Panc1 (cell line): ENCODE measurements around the gene MAP2K5. TPM values are rescaled to one million over a fixed set of nuclear protein-coding genes. Genes with fewer than 3 reads are reported as not detected.

Experiments used
- ATAC-seq: fragments of 200-7000 bp; cut with Tn5 transposase; 2 replicates; pipeline ENCODE4 v1.9.1; 2020; ENCODE audit warnings: mild to moderate bottlenecking, moderate library complexity
- BruUV-seq: library from RNA; stranded (reverse); fragments of 400-500 nt; replicated peaks from 2 replicates; lab custom pipeline; 2021; lab: Mats Ljungman, UMichigan
- CTCF ChIA-PET: fragments of 300-600 bp; sonication (Branson Sonifier 250); formaldehyde crosslinking; loops from one replicate; lab custom pipeline; 2022; ENCODE audit warnings: antibody characterized with exemption; lab: Charles Lee
- POLR2A ChIA-PET: fragments of 300-600 bp; sonication (Branson Sonifier 250); formaldehyde crosslinking; loops from one replicate; lab custom pipeline; 2022; ENCODE audit warnings: antibody characterized with exemption; lab: Charles Lee
- DNase-seq: peaks from one replicate; pipeline ENCODE4 v3.0.0-alpha.2; 2010; ENCODE audit warnings: low read depth, low spot score
- H3K27ac ChIP-seq: 2 replicates; pipeline ENCODE4 v1.5.1; 2011; ENCODE audit warnings: mild to moderate bottlenecking, low read length, inconsistent platforms
- H3K27me3 ChIP-seq: fragments of 200-500 bp; sonication (Bioruptor generic); 2 replicates; pipeline ENCODE4 v1.6.0; 2014; ENCODE audit warnings: low read length, inconsistent platforms; ENCODE audit not compliant: control insufficient read depth, insufficient read depth
- H3K36me3 ChIP-seq: fragments of 200-500 bp; sonication (Bioruptor generic); 2 replicates; pipeline ENCODE4 v1.5.1; 2014; ENCODE audit warnings: inconsistent platforms, mild to moderate bottlenecking, low read length, moderate library complexity; ENCODE audit not compliant: control insufficient read depth, insufficient read depth
- H3K4me1 ChIP-seq: 2 replicates; pipeline ENCODE4 v1.5.1; 2011; ENCODE audit warnings: inconsistent platforms, mild to moderate bottlenecking, low read length, moderate library complexity; ENCODE audit not compliant: control insufficient read depth, insufficient read depth
- H3K4me3 ChIP-seq, 2 experiments: 2 replicates each; pipeline ENCODE4 v1.5.1; 2011 to 2012; ENCODE audit warnings: low read depth in 2 of 2, low read length in 2 of 2, mild to moderate bottlenecking in 2 of 2, inconsistent platforms in 1 of 2, moderate library complexity in 1 of 2
- H3K9me3 ChIP-seq: fragments of 200-500 bp; sonication (Bioruptor generic); 2 replicates; pipeline ENCODE4 v1.5.1; 2014; ENCODE audit warnings: low read depth, mild to moderate bottlenecking, inconsistent platforms, low read length, moderate library complexity; ENCODE audit not compliant: control insufficient read depth, insufficient read depth
- POLR2AphosphoS5 ChIP-seq: IDR thresholded peaks from 2 replicates; pipeline ENCODE4 v1.6.1; 2012; ENCODE audit warnings: mild to moderate bottlenecking, low read depth, low read length, moderate library complexity
- SIN3A ChIP-seq: IDR thresholded peaks from 2 replicates; pipeline ENCODE4 v1.6.1; 2012; ENCODE audit warnings: low read depth, mild to moderate bottlenecking, low read length, moderate library complexity, borderline replicate concordance; ENCODE audit not compliant: insufficient read depth
- TCF7L2 ChIP-seq: IDR thresholded peaks from 2 replicates; pipeline ENCODE4 v1.6.1; 2011; ENCODE audit warnings: mild to moderate bottlenecking, low read depth, low read length, inconsistent platforms
- in situ Hi-C: cut with HindIII; loops from 2 replicates; pipeline ENCODE4 v1.10.0; 2016; ENCODE audit warnings: low sequenced_read_pairs, low pct_unique_long_range_greater_than_20kb
- intact Hi-C: fragments of 100-400 bp; cut with micrococcal nuclease; formaldehyde crosslinking; loops from one replicate; pipeline ENCODE4 v1.10.0; 2022; ENCODE audit not compliant: unreplicated experiment
- total RNA-seq: library from RNA; stranded (reverse); gene quantifications from one replicate; pipeline ENCODE4 v1.2.1, GENCODE V29; 2021; ENCODE audit not compliant: unreplicated experiment
- TF ChIP-seq, protein P1 (sequence below), 2 experiments: IDR thresholded peaks; 2 replicates each; pipeline ENCODE4 v1.6.1; 2011 to 2012; ENCODE audit warnings: low read depth in 2 of 2, control low read depth in 1 of 2, low read length in 1 of 2, mild to moderate bottlenecking in 1 of 2, moderate library complexity in 1 of 2; ENCODE audit not compliant: insufficient read depth in 1 of 2
- TF ChIP-seq, protein P2 (sequence below): fragments of 450-650 bp; IDR thresholded peaks from 2 replicates; pipeline ENCODE4 v1.5.1; 2017; ENCODE audit warnings: mild to moderate bottlenecking

Gene MAP2K5
- total RNA-seq, 1 experiment from 2014 or later: 18.3 TPM

DNA sequence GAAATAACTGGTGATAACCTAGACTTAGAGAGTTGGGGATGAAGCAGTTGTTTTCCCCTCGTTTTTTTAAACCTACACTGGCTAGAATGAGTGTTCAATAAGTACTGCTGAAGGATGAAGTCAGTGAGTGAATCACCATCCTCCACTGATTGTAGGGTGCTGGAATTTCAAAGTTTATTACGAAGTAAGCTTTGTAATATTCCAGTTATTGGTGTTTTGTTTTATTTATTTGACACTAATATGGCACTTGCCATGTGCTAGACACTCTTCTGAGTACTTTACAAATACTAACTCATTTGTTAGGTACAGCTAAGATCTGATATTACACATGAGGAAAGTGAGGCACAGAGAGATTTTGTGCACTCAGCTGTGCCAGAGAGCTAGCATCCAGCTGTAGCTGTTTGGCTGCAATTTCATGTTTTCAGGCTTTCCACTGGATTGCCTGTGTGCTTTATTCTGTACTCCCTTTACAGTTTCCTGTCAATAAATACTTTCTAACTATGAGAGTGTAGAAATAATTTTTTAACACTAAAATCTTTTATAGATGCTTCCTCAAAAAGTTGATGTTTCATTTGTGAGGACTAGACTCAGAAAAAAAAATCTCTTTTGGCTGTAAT lies 5.8 kb downstream of the MAP2K5 start:
- Histone ChIP-seq H3K27ac (peak overlapping the region; percentile 41; the same call in 1 of the 2 replicates), H3K4me3 (no peak overlapping the region), H3K27me3 (no peaks in the 10 kb centered on the region), H3K36me3 (no peaks in the 10 kb centered on the region), H3K9me3 (no peaks in the 10 kb centered on the region), H3K4me1 (peaks cover 20% of the 10 kb centered on the region)
- POLR2A ChIA-PET: interaction anchor here (0.6 kb wide), 1 partner anchor 523 kb away, joined by 6 read pairs; no protein-coding TSS in a partner anchor
- DNase-seq (no peak), ATAC-seq (0 out of 2 replicates have a peak, but pooled peaks have one; percentile 36)
- in situ Hi-C loops: no loop called here
- no TSS peak for BruUV-seq
- TF ChIP-seq POLR2AphosphoS5: no peak
- no peak for TF ChIP-seq TCF7L2
- TF ChIP-seq SIN3A: no peak
- TF ChIP-seq, protein P1, sequence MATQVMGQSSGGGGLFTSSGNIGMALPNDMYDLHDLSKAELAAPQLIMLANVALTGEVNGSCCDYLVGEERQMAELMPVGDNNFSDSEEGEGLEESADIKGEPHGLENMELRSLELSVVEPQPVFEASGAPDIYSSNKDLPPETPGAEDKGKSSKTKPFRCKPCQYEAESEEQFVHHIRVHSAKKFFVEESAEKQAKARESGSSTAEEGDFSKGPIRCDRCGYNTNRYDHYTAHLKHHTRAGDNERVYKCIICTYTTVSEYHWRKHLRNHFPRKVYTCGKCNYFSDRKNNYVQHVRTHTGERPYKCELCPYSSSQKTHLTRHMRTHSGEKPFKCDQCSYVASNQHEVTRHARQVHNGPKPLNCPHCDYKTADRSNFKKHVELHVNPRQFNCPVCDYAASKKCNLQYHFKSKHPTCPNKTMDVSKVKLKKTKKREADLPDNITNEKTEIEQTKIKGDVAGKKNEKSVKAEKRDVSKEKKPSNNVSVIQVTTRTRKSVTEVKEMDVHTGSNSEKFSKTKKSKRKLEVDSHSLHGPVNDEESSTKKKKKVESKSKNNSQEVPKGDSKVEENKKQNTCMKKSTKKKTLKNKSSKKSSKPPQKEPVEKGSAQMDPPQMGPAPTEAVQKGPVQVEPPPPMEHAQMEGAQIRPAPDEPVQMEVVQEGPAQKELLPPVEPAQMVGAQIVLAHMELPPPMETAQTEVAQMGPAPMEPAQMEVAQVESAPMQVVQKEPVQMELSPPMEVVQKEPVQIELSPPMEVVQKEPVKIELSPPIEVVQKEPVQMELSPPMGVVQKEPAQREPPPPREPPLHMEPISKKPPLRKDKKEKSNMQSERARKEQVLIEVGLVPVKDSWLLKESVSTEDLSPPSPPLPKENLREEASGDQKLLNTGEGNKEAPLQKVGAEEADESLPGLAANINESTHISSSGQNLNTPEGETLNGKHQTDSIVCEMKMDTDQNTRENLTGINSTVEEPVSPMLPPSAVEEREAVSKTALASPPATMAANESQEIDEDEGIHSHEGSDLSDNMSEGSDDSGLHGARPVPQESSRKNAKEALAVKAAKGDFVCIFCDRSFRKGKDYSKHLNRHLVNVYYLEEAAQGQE (IDR thresholded peaks at IDR 0.05; ENCODE audit: insufficient read depth in 1 of 2, low read depth in 2 of 2, low read length in 1 of 2): no peak
- TF ChIP-seq, protein P2, sequence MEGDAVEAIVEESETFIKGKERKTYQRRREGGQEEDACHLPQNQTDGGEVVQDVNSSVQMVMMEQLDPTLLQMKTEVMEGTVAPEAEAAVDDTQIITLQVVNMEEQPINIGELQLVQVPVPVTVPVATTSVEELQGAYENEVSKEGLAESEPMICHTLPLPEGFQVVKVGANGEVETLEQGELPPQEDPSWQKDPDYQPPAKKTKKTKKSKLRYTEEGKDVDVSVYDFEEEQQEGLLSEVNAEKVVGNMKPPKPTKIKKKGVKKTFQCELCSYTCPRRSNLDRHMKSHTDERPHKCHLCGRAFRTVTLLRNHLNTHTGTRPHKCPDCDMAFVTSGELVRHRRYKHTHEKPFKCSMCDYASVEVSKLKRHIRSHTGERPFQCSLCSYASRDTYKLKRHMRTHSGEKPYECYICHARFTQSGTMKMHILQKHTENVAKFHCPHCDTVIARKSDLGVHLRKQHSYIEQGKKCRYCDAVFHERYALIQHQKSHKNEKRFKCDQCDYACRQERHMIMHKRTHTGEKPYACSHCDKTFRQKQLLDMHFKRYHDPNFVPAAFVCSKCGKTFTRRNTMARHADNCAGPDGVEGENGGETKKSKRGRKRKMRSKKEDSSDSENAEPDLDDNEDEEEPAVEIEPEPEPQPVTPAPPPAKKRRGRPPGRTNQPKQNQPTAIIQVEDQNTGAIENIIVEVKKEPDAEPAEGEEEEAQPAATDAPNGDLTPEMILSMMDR: no peak
- CTCF ChIA-PET: no interaction called here
- intact Hi-C loops: no loop called here

DNA sequence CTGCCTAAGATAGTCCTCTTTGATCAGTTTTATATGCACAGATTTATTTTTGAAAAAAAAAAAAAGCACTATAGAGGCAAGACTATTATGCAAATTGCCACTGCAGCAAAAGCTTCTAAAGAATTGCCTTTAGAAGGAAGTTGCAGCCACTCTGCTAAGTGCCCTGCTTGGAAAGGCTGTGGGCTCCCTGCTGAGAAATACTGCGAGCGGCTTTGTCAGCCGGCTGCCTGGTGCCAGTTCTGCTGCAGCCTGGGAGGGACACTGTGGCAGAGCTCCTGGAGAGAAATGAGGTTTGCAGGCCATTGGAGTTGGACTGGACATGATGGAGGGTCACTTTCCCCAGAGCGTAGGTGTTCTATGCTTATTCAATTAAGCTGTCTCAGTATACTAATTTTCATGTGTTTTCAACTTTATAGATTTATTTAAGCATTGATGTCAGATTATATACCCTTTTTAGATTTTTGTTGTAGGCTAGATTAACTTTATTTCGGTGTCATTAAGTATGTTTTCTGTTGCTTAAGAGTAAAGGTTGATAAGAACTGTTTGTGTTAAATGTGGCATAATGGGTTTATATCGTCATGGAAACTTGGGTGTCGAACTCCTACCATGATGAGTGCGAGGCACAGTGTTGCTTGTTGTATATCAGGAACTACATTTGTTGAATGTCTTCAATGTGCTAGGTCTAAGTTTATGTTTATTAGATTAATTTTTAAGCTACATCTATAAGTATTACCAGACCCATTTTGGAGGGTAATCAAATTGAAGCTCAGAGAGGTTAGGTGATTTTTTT lies 6.6 kb downstream of the MAP2K5 start:
- ChIA-PET POLR2A (interaction anchor here (0.6 kb wide), 1 partner anchor 524 kb away, joined by 6 read pairs; no protein-coding TSS in a partner anchor), CTCF (no interaction called here)
- Histone ChIP-seq H3K27me3 (no peaks in the 10 kb centered on the region), H3K4me3 (no peak overlapping the region), H3K27ac (no peak overlapping the region), H3K4me1 (peaks cover 17% of the 10 kb centered on the region), H3K9me3 (no peaks in the 10 kb centered on the region), H3K36me3 (no peaks in the 10 kb centered on the region)
- DNase-seq (no peak), ATAC-seq (peak; percentile 92)
- intact Hi-C loops (no loop called here), in situ Hi-C loops (no loop called here)
- no TSS peak for BruUV-seq
- TF ChIP-seq POLR2AphosphoS5 (no peak), SIN3A (no peak), TCF7L2 (no peak)
- TF ChIP-seq, protein P2: no peak
- TF ChIP-seq, protein P1 (IDR thresholded peaks at IDR 0.05; ENCODE audit: insufficient read depth in 1 of 2, low read depth in 2 of 2, low read length in 1 of 2): no peak
